Ovary (tissue), 10 donors: ENCODE results near the gene CHPT1. TPM values are rescaled to one million over a fixed set of nuclear protein-coding genes. Genes with fewer than 3 reads are reported as not detected.

ENCODE experiments used
- DNase-seq, 5 donors: peaks; one replicate each; pipeline ENCODE4 v3.0.0-alpha.2; 2019 to 2020
- H3K27ac ChIP-seq, 2 donors: fragments of 200-600 bp; one replicate each; pipeline versions ENCODE4 v1.5.1 to v1.8.0; 2019 to 2022
- H3K27me3 ChIP-seq: fragments of 200-600 bp; one replicate; pipeline ENCODE4 v1.8.0; 2022
- H3K36me3 ChIP-seq: fragments of 200-600 bp; sonication (generic); one replicate; pipeline ENCODE4 v1.5.1; 2019
- H3K4me1 ChIP-seq: one replicate; pipeline ENCODE4 v1.8.1; 2013; ENCODE audit warnings: mild to moderate bottlenecking, moderate library complexity; ENCODE audit not compliant: insufficient read depth
- H3K4me3 ChIP-seq: fragments of 200-600 bp; sonication (generic); one replicate; pipeline ENCODE4 v1.5.1; 2017
- H3K9me3 ChIP-seq, 2 donors: fragments of 200-600 bp in 1 of 2; sonication (generic) in 1 of 2; one replicate each; pipeline versions ENCODE4 v1.5.1 to v1.8.1; 2013 to 2019; ENCODE audit warnings: mild to moderate bottlenecking in 1 of 2, moderate library complexity in 1 of 2
- CTCF ChIP-seq, 3 donors: fragments of 450-650 bp in 2 of 3; fragments of 200-600 bp in 1 of 3; IDR thresholded peaks; one replicate each; pipeline versions ENCODE4 v1.5.1 to v1.8.0; 2016 to 2022; ENCODE audit warnings: antibody characterized with exemption in 3 of 3, mild to moderate bottlenecking in 1 of 3
- EP300 ChIP-seq: sonication (generic); formaldehyde crosslinking; IDR thresholded peaks from one replicate; pipeline ENCODE4 v1.6.1; 2017; ENCODE audit warnings: antibody characterized with exemption
- POLR2A ChIP-seq: fragments of 450-650 bp; IDR thresholded peaks from one replicate; pipeline ENCODE4 v1.6.1; 2017; ENCODE audit warnings: antibody characterized with exemption, mild to moderate bottlenecking, moderate library complexity
- WGBS, 3 donors: extraction: QIAGEN DNeasy Blood & Tissue Kit in 1 of 3; methylation state at CpG; one replicate each; pipeline versions ENCODE4 v1.1.5 to v1.1.7; 2013 to 2017; 5-methylcytosine and 5-hydroxymethylcytosine counted together
- intact Hi-C, 4 donors: fragments of 100-400 bp; cut with DNase I; formaldehyde crosslinking; loops; one replicate each; pipeline versions ENCODE4 v1.11.0 to v1.15.1; 2022 to 2023
- long read RNA-seq, 3 donors: library from polyadenylated mRNA in 2 of 3; unstranded in 2 of 3; transcript quantifications; one replicate each; pipeline ENCODE4 v2.0.0 and lab custom pipeline, GENCODE V29; 2021 to 2026
- polyA plus RNA-seq, 2 donors: library from polyadenylated mRNA; stranded (reverse); fragments of 200-250 nt in 1 of 2; fragments of 350-450 nt in 1 of 2; fragmentation: Illumina TruSeq in 1 of 2; extraction: RNeasy Lipid Tissue Mini Kit (QIAGEN cat#74804) in 1 of 2; gene quantifications; one replicate each; pipeline ENCODE4 v1.2.3, GENCODE V29; 2013 to 2014
- total RNA-seq, 7 donors: library from RNA; depleted of rRNA in 2 of 7; stranded (reverse); fragments of >200 nt in 2 of 7; fragmentation: NEBNext Ultra II Directional in 3 of 7; extraction: Animal tissue kit (Norgen Biotek cat#: 25700) in 3 of 7; gene quantifications; one replicate each; pipeline versions ENCODE4 v1.1.0 to v1.2.4, GENCODE V29; 2016 to 2023
- donor health status: DM: no; HTN: no; CAD: no; lungs with moderate emphysema.
- donor health status: DM: no; HTN: no; CAD: no.
- donor health status: Bipolar disorder and iron deficiency.
- donor health status: DM: yes; HTN: yes; CAD: no.
- donor health status: DM: no; HTN: no; CAD: no.
- donor health status: DM: yes; HTN: yes; CAD: no.

CHPT1 gene
- 10 to 100 TPM; 27.8 to 89.4 (median 38.3) TPM for total RNA-seq
- polyA plus RNA-seq: 10 to 100 TPM; 25.8 to 27.7 TPM
- long read RNA-seq, donor 1, partial matches to known transcripts: 0 of 11 reads
- long read RNA-seq, donor 1, other reads (novel, unspliced or antisense): 7 of 11 reads
- long read RNA-seq, donor 2, transcript CHPT1-201 (9 exons, 1,585 nt): major isoform, 12 of 22 reads
- long read RNA-seq, donor 2, transcript CHPT1-205 (8 exons, 2,001 nt): minor isoform, 5 of 22 reads
- long read RNA-seq, donor 2, partial matches to known transcripts: 0 of 22 reads
- long read RNA-seq, donor 2, other reads (novel, unspliced or antisense): 5 of 22 reads
- long read RNA-seq, donor 3, transcript CHPT1-201 (9 exons, 1,585 nt): major isoform, 71 of 94 reads
- long read RNA-seq, donor 3, partial matches to known transcripts: 1 of 94 reads
- long read RNA-seq, donor 3, other reads (novel, unspliced or antisense): 17 of 94 reads

- peak within 1 kb of the TSS; percentile 87 for H3K27ac ChIP-seq
- no peaks in the 10 kb centered on the region for H3K27me3 ChIP-seq
- H3K36me3 ChIP-seq: no peaks in the 10 kb centered on the region
- 1% methylated on average over 30 to 77 of the region's 80 CpGs for WGBS, 3 donors
- H3K4me3 ChIP-seq: peak within 1 kb of the TSS; percentile 91
- H3K4me1 ChIP-seq: peaks cover 3% of the 10 kb centered on the region
- intact Hi-C loops: no loop called here
- peak; percentile 53 to 78 (median 65) for DNase-seq
- peak; percentile 16 for TF ChIP-seq POLR2A
- TF ChIP-seq CTCF (IDR thresholded peaks at IDR 0.05): no peak
- TF ChIP-seq EP300: no peak
- no peaks in the 10 kb centered on the region for H3K9me3 ChIP-seq
These were observed at the start of gene CHPT1 for GRCh38 chr12:101697197-101697929. Gene CHPT1, plus strand, starts transcription at chr12:101697640. Its CDS starts 222 bp downstream, at chr12:101697862.

GRCh38 chr12:101647711-101648110 is 49.7 kb upstream of the CHPT1 start:
- Histone ChIP-seq H3K4me3 (no peak overlapping the region), H3K36me3 (no peaks in the 10 kb centered on the region), H3K9me3 (no peaks in the 10 kb centered on the region), H3K4me1 (no peaks in the 10 kb centered on the region), H3K27me3 (no peaks in the 10 kb centered on the region), H3K27ac (no peak overlapping the region)
- TF ChIP-seq EP300: no peak
- no peak for TF ChIP-seq CTCF (IDR thresholded peaks at IDR 0.05)
- TF ChIP-seq POLR2A: no peak
- DNase-seq: no peak
- intact Hi-C loops: no loop called here
- 73 to 80% (median 73%) methylated on average over 2 of the region's 2 CpGs for WGBS, 3 donors

GRCh38 chr12:101648195-101648594 is 49.2 kb upstream of the CHPT1 start:
- H3K27me3 ChIP-seq: no peaks in the 10 kb centered on the region
- no peak overlapping the region for H3K27ac ChIP-seq
- WGBS, 3 donors: 68 to 77% (median 68%) methylated on average over 2 of the region's 2 CpGs
- TF ChIP-seq EP300 (no peak), POLR2A (no peak), CTCF (IDR thresholded peaks at IDR 0.05) (no peak)
- H3K9me3 ChIP-seq: no peaks in the 10 kb centered on the region
- no peaks in the 10 kb centered on the region for H3K4me1 ChIP-seq
- H3K36me3 ChIP-seq: no peaks in the 10 kb centered on the region
- intact Hi-C loops: no loop called here
- no peak overlapping the region for H3K4me3 ChIP-seq
- no peak for DNase-seq

GRCh38 chr12:101650346-101651117 is 46.9 kb upstream of the CHPT1 start:
- no peaks in the 10 kb centered on the region for H3K4me1 ChIP-seq
- 71 to 82% (median 75%) methylated on average over 4 of the region's 4 CpGs for WGBS, 3 donors
- H3K27ac ChIP-seq: no peak overlapping the region
- H3K9me3 ChIP-seq: no peaks in the 10 kb centered on the region
- no peak for DNase-seq
- TF ChIP-seq EP300: no peak
- TF ChIP-seq POLR2A: no peak
- no peak for TF ChIP-seq CTCF (IDR thresholded peaks at IDR 0.05)
- H3K27me3 ChIP-seq: no peaks in the 10 kb centered on the region
- intact Hi-C loops: no loop called here
- H3K4me3 ChIP-seq: no peak overlapping the region
- no peaks in the 10 kb centered on the region for H3K36me3 ChIP-seq
